ENCODE data around the gene ARHGAP32. TPM values are rescaled to one million over a fixed set of nuclear protein-coding genes. Genes with fewer than 3 reads are reported as not detected.

ARHGAP32 gene
- total RNA-seq, 1 experiment from 2014 or later: 22.0 TPM

DNA sequence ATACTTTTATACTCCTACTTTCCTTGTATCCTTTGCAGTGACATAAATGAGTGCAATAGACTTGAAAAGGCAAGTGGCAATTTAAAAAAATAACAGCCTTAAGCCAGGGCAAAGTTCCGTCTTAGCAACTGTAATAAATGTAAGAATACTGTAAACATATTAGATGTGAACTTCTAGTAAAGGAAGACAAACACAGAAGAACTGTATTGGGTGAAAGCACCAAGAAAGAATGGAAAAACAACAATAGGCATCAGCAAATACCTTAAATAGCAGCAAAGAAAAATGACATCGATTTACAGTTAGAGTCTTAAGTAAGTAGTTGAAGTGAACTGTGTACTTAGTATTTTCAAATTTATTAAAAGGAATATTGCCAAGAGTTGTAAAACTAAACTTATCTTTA is 174.0 kb downstream of the ARHGAP32 start:
- no CpG with 5 or more reads among the region's 2 CpGs for WGBS (ENCODE audit: extremely low coverage, insufficient read length, low lambda C conversion rate)
- no peaks in the 10 kb centered on the region for H3K27me3 Mint-ChIP-seq (ENCODE audit: low read depth)

More for the DNA sequence above, 174.0 kb downstream of the ARHGAP32 start:
- H2BK120ac ChIP-seq (ENCODE audit: low read depth, low read length, poor library complexity, severe bottlenecking): no peak overlapping the region
- H3K9ac ChIP-seq (ENCODE audit: extremely low read depth, insufficient read length, low read length): no peak overlapping the region
- H3T11ph ChIP-seq (ENCODE audit: low read length): no peak overlapping the region
- H2BK20ac ChIP-seq (ENCODE audit: low read depth, low read length, poor library complexity, severe bottlenecking): no peak overlapping the region
- H3K27me3 ChIP-seq (ENCODE audit: insufficient read depth, low read length): no peaks in the 10 kb centered on the region
- no peaks in the 10 kb centered on the region for H3K9me3 Mint-ChIP-seq
- H3K14ac ChIP-seq (ENCODE audit: insufficient read depth, low read length): no peak overlapping the region
- no peak overlapping the region for H2AK5ac ChIP-seq (ENCODE audit: insufficient read length, low read length)
- H3K23me2 ChIP-seq (ENCODE audit: insufficient read length, low read depth, low read length, poor library complexity, severe bottlenecking): no peaks in the 10 kb centered on the region
- H3K4me1 ChIP-seq (ENCODE audit: insufficient read depth, low read length): no peaks in the 10 kb centered on the region
- no peaks in the 10 kb centered on the region for H3K4me1 Mint-ChIP-seq
- H3K4ac ChIP-seq (ENCODE audit: low read depth, low read length): no peak overlapping the region
- H3K56ac ChIP-seq (ENCODE audit: insufficient read length, low read depth, low read length): no peak overlapping the region
- TF ChIP-seq, protein P1, sequence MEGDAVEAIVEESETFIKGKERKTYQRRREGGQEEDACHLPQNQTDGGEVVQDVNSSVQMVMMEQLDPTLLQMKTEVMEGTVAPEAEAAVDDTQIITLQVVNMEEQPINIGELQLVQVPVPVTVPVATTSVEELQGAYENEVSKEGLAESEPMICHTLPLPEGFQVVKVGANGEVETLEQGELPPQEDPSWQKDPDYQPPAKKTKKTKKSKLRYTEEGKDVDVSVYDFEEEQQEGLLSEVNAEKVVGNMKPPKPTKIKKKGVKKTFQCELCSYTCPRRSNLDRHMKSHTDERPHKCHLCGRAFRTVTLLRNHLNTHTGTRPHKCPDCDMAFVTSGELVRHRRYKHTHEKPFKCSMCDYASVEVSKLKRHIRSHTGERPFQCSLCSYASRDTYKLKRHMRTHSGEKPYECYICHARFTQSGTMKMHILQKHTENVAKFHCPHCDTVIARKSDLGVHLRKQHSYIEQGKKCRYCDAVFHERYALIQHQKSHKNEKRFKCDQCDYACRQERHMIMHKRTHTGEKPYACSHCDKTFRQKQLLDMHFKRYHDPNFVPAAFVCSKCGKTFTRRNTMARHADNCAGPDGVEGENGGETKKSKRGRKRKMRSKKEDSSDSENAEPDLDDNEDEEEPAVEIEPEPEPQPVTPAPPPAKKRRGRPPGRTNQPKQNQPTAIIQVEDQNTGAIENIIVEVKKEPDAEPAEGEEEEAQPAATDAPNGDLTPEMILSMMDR (conservative IDR thresholded peaks at IDR 0.05): no peak
- no peak overlapping the region for H3K4me2 ChIP-seq (ENCODE audit: insufficient read depth, insufficient read length, low read length)
- no peaks in the 10 kb centered on the region for H3K9me3 ChIP-seq (ENCODE audit: control insufficient read depth, low read depth, low read length)
- H3K36me3 Mint-ChIP-seq (ENCODE audit: insufficient read depth in 1 of 3, low read depth in 3 of 3): no peaks in the 10 kb centered on the region; a peak in 1 of 7 replicates
- no peaks in the 10 kb centered on the region for H3K79me2 ChIP-seq (ENCODE audit: insufficient read depth, low read length)
- no peak overlapping the region for H3K18ac ChIP-seq (ENCODE audit: insufficient read length, low read depth, low read length)
- H2BK5ac ChIP-seq (ENCODE audit: insufficient read length, low read length): no peak overlapping the region
- H3K79me1 ChIP-seq (ENCODE audit: insufficient read depth, low read depth, low read length, poor library complexity, severe bottlenecking): no peaks in the 10 kb centered on the region
- H3K27ac ChIP-seq (ENCODE audit: insufficient read length, low read depth, low read length): no peak overlapping the region
- no peak overlapping the region for H2AFZ ChIP-seq (ENCODE audit: low read length)
- no peak overlapping the region for H3K23ac ChIP-seq (ENCODE audit: insufficient read length, low read depth, low read length)
- H4K5ac ChIP-seq (ENCODE audit: insufficient read length, low read depth, low read length): no peak overlapping the region
- H4K91ac ChIP-seq (ENCODE audit: insufficient read length, low read depth, low read length): no peak overlapping the region
- no peak for DNase-seq
- no peak overlapping the region for H3K4me3 Mint-ChIP-seq
- H4K20me1 ChIP-seq (ENCODE audit: control insufficient read depth, insufficient read depth, insufficient read length): no peaks in the 10 kb centered on the region
- no peak overlapping the region for H3K27ac Mint-ChIP-seq
- no peak overlapping the region for H2BK12ac ChIP-seq (ENCODE audit: insufficient read length, low read depth, low read length)
- no peak overlapping the region for H4K8ac ChIP-seq (replicated peaks; ENCODE audit: insufficient read length, low read depth, low read length)
- H2BK15ac ChIP-seq (ENCODE audit: low read depth, low read length): no peak overlapping the region
